Right forelimb (tissue), 1 donor: Measurements from ENCODE around the gene PCK1.

Experiments
- DNase-seq: peaks from one replicate; pipeline ENCODE4 v3.0.0-alpha.2; 2018

Gene PCK1

DNA sequence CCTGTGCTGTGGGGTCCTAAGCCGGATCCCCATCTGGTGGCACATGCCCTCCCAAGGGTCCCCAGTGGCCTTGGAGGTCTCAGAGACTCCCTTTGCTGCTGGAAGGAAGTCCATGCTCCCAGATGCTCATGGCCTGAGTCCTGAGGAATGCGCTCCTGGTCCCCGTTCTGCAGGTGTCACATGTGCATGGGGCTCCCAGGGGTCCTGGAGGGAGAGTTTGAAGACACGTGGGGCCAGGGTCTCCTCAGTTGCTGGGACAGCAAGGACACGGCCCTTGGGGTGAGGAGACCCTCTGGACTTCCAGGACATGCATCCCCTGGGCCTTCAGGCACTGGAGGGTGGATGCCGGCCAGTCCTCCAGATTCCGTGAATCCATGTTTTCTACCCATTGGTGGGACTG lies 47.6 kb downstream of the PCK1 start:
- no peak for DNase-seq

DNA sequence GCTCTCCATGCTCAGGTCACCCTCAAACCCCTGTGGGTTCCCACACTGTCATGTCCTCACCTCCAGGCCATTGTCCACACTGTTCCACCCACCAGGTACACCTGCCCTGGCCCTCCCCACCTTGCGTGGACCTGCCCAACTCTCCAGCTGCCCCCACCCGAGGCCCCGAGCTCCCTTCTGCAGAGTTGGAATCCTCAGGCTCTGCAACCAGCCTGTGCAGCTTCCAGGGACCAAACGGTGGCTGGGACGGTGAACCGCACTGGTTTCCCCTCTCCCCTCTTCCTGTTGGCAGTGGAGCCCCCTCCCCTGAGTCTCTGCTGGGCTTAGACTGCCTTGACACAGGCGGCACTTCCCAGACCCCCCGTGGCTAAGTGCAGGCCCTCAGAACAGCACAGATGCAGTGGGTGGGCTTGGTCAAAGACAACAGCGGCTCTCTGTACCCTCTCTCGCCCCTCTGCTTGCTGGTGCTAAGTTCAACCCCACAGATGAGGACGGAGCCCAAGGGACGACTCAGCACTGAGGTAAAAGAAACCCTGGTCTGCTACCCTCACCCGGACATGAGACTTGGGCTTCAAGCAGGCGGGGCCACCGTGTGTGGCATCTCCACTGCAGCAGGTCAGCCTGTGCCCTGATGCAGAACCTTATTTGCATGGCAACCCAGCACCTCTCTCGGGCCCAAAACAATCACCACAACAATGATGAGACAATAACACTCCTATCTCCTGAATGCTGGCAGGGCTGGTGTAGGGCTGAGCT lies 48.4 kb downstream of the PCK1 start:
- no peak for DNase-seq

DNA sequence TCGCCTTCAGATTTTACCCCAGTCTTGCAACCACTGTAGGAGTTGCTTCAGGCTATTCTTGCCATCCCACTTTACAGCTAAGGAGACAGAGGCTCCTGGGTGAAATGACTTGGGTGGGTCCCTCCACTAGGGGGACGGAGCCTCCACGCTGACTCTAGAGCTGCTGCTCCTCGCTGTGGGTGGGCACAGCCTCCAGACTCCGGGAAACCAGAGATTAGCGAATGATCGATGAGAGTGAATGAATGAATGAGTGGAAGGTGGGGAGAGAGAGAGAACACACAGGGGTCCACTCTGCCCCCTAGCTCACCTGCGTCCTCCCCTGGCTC lies 48.9 kb downstream of the PCK1 start:
- no peak for DNase-seq

DNA sequence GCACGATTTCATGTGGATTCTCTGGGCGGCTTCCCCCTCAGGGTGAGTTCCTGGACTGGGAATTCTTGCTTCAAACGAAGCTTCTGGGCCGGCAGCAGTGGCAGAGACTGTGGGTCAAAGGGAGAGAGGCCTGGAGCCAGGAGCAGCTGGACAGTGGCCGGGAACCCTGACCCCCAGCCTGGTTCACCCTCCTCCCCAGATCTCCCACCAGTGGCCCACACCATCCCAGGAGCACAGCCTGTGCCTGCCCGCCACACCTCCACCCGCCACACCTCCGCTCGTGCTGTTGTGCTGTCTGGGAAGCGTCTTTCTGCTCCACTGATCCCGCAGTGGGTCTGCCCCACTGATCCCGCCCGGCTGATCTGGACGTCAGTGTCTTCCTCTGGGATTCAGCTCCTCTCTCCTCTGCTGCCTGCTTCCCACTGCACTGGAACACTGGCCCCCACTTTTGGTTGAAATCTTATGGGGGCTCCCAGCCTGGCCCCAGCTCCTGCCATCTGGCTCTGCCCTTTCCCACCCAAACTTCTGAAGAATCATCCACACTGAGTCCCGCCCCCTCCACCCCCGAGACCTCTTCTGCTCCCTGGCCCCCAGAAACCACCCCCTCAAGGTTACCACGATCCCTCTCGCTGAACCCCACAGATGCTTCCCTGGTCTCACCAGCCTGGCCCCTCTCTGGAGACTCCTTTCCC lies 49.5 kb downstream of the PCK1 start:
- no peak for DNase-seq

DNA sequence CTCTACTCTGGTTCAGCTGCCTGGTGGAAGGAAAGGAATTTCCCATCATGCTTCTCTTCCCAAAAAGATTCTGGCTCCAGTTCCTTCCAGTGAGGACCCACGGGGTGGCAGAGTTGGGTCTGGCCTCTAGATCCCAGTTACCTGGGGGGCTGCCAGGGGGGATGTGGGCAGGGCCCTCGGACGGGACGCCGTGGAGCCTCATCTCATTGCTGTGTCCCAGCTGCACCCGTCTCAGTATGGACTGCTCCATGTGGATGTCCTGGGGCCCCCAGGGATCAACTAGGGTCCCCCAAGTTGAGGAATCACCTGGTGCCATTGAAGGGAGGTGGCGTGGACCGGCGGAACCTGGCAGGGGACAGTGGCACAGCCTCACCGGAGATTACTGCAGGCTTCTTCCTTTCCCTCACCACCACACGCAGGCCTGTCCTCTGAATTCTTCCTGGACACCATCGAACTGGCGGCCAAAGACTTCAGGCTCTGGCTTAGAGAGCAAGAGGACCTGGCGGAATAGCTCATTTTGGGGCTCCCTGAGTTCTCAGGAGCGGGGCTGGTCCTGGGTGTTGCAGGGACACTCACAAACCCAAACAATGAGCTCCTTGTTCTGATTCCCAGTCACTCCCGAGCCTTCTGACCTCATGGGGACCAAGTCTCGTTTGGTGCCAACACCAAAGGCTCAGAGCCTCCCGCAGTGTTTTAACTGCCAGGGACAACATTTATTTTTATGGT lies 50.8 kb downstream of the PCK1 start:
- DNase-seq, result no peak

DNA sequence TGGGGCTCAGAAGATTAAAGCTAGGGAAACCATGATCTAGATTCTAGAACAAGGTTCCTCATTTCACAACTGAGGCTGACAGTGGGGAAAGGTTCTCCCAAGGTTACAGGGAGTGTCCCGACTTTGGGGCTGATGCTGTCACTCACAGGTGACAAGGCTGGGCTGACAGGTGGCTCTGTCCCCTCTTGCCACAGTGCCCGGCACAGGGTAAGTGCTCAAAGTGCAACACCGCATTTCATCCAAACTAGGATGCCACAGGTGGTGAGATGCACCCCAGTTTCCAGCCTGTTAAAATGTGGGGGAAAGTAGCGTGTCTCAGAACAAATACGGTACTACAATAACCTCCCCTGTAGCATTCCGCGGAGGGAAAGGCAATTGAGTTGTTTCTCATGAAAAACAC lies 51.5 kb downstream of the PCK1 start:
- DNase-seq, result no peak

DNA sequence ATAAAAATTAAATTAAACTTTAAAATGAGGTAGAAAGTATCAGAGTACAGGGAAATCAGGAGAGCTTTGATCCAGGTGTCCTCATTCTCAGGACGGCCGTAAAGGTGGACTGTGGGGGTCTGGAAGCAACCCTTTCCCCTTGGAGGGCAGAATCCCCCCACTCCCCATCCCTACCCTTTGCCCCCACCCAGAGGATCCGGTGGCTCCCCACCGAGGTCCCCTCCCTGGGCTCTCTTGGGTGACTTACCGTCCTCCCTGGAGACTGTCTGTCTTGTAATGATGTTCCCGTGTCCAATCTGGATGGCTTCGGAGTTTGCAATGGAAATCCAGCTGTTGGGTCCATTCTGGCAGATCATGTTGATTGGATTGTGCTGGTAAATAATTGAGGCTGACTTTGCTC lies 52.0 kb downstream of the PCK1 start:
- DNase-seq, result no peak

DNA sequence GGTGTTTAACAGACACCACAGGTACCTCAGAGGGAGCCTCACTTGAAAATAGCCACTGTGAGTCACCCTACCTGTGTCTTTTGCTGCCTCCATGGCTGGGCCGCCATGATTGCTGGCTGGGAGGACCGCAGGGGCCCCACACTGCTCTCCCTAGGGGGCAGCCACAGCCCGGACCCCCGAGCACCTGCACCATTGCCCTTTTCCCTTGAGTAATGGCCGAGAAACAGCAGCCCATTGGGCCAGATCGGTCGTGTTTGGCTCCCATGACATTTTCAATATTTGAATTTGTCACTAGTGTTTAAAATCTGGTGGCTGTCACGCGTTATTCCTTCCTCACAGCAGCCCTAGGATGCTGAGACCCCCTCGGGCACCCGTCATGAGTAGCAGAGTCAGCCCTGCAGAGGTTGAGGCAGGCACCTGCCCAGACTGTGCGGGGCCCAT lies 52.6 kb downstream of the PCK1 start:
- no peak for DNase-seq

DNA sequence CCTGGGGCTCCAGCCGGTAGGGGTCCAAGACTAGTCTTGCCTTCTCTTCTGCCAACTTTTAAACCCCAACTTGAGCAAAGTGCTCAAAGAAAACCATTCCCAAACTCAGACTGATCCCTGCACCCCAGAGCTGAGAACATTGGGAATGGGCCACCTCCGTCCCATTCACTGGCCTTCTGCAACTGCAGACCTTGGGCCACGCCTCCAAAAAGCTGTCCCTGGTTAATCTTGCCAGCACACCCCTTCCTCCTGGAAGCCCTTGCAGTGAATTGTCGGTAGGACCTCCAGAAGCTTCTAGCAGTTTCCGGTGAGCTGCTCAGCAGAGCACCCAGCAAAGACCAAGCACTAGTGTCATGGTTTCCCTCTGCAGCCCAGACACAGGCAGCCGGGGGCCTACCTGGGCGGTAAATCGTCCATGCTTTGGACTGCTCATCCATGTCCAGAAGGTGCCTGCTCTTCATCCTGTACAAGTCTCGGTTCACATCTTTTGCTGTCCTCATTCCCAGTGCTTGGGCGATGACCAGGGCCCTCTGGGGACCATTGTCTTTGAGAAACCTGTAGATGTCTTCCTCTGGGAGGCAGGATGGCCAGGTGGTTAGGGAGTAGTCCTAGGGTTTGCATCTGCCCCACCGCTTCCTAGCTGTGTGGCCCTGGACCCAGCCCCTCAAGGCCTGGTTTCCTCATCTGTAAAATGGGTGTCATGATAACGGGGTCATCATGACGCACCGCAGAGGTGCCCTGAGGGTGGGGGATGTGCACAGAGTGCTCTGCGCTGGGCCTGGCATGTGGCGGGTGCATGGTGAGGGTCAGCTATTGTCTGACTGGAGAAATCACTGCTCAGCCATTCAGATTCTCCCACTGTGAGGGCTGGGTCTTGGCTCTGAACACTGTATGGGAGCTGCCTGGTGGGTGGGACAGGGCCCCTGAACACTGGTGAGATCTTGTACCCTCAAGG lies 53.9 kb downstream of the PCK1 start:
- DNase-seq, result no peak

DNA sequence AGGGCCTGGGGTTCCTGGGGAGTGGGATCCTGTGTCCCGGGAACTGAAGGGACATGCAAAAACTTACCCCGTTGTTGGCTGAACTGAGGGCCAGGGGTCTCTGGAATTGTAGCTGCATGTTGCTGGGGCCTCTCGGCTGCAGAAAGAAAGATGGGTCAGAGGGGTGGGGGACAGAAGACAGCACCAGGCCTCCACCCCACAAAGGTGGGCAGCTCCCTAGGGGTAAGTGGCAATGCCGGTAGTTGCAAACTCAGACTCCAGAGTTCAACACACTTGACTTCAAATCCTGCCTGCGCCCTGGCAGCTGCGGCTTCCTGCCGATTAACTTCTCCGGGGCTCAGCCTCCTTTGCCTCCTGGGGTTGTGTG lies 54.5 kb downstream of the PCK1 start:
- no peak for DNase-seq

DNA sequence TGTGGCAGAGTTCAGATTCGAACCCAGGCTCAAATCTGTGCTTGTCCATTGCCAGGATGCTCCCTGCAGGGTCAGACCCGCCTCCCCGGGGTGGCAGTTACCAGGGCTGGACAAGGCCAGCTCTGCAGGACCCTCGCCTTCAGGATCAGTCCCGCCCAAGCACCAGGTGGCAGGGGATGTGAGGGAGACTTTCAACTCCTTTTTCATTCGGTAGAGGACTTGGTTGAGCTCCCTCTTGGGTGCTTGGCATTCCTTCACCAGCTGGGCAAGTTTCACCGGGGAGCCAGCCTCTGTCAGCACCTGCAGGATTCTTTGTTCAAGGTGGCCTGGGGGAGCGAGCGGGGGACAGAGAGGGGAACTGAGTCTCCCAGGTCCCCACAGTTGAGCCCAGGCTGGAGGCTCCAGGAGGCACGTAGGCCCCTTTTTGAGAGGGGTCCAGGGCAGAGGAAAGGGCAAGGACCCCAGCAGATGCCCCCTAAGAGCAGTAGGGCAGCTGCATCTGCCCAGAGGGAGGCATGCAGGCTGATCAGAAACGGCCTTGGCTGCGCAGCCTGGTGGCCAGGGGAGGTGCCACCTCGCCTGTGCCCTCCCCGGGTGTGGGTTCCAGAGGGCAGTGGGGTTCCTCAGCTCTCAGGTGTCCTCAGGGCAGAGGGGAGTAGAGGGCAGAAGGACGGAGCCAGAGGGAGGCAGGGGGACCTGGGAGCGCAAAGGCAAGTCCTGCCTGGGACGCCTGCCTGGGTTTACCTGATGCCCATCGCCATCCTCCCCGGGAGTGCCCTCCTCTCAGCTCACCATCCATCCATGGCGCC lies 55.4 kb downstream of the PCK1 start:
- no peak for DNase-seq

DNA sequence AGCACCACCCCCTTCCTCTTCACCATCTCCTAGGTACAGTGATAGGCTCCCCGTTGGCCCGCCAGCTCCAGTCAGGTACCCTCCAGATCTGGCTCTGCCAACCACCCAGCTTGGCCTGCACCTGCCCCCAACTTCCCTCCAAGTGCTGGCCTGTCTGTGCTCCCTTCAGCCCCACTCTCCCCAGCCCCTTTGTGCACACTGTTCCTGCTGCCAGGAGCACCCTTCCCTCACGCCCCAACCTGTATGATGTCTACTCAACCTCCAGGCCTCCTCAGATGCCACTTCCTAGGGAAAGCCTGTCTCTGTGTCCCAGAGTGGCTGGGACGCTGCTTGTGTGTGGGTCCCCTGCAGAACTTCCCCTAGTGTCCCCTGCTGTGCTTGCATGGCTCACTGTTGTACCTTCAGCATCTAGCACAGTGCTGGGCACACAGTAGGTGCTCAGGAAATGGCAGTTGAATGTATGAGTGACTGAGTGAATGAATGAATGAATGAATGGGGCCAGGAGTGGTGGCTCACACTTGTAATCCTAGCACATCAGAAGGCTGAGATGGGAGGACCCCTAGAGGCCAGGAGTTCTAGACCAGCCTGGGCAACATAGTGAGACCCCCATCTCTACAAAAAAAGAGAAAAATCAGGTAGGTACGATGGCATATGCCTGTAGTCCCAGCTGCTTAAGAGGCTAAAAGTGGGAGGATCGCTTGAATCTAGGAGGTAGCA lies 56.3 kb downstream of the PCK1 start:
- no peak for DNase-seq
